HG02798 (cell line): ENCODE measurements around the gene NID1.

Experiments
- ATAC-seq: cut with Tn5 transposase; IDR thresholded peaks from one replicate; pipeline ENCODE4 v1.9.1; 2021; ENCODE audit warnings: mild to moderate bottlenecking; ENCODE audit not compliant: unreplicated experiment, poor library complexity

The NID1 gene

GRCh38 chr1:236035681-236036101 lies 29.2 kb downstream of the NID1 start:
- no peak for ATAC-seq

DNA sequence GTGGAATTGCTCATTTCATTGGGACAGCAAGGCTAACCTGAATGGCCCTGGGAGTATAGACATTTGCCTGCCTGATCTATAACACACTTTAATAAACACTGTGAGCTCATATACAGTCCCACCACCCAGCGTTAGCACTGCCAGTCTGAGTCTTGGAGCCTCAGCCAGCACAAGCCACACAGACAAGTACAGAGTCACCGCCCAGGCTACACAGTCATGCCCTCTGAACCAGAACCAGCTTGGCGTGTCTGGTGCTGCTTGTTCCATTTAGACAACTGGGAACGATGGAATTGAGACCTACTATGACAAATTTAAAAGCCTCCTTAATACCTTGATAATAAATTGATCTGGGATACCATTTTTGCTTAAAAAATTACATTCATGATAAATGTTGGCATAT lies 31.6 kb downstream of the NID1 start:
- ATAC-seq, result no peak

- no peak for ATAC-seq
Observed at GRCh38 chr1:236030534-236030933, 34.4 kb downstream of the NID1 start.

DNA sequence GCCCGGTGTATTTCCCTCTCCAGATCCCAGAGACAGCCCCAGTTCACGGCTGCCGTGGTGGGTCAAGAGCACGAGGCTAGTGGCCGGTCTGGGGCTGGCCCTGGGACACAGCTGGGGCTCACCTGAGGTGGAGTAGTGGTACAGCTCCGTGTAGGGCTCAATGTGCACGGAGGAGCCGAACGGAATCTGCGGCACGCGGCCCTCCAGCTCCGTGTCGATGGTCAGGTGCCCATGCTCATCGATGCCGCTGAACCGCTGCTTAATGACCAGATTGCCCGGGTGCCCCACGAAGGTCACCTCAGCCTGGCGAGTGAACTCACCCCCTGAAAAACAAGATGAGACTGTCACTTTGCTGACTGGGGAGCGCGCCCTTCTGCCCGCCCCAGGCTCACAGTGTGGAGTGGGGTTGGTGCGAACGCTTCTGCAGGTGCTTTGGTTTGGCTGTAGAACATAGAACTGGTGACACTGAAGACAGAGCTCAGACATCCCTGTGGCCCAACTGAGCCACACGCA lies 35.4 kb downstream of the NID1 start:
- ATAC-seq, result no peak

- no peak for ATAC-seq
Observed at GRCh38 chr1:236027104-236027503, 37.8 kb downstream of the NID1 start.

DNA sequence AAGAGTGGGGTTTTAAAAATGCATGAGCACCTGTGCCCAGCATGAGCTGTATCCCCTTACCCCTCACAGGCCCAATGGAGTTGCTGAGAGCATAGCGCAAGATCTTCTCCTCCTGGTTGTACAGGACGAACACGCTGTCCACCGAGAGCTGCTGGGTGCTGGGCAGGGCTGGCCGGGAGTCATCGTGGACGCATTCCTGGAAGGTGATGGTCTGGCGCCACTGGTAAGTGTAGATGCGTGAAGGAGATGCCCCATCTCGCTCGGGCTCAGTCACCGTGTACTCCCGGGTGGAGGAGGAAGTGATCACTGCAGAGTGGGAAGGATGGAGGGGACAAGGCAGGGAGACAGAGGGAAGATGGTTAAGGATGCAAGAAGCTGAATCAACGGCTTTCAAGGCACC lies 39.1 kb downstream of the NID1 start:
- ATAC-seq, result no peak

- ATAC-seq, result no peak
Observed at GRCh38 chr1:236024641-236025040, 40.2 kb downstream of the NID1 start.

- ATAC-seq, result no peak
Observed at GRCh38 chr1:236023926-236024565, 40.8 kb downstream of the NID1 start.

- ATAC-seq, result no peak
Observed at GRCh38 chr1:236021424-236022135, 43.3 kb downstream of the NID1 start.

- ATAC-seq, result no peak
Observed at GRCh38 chr1:236020359-236021219, 44.3 kb downstream of the NID1 start.

DNA sequence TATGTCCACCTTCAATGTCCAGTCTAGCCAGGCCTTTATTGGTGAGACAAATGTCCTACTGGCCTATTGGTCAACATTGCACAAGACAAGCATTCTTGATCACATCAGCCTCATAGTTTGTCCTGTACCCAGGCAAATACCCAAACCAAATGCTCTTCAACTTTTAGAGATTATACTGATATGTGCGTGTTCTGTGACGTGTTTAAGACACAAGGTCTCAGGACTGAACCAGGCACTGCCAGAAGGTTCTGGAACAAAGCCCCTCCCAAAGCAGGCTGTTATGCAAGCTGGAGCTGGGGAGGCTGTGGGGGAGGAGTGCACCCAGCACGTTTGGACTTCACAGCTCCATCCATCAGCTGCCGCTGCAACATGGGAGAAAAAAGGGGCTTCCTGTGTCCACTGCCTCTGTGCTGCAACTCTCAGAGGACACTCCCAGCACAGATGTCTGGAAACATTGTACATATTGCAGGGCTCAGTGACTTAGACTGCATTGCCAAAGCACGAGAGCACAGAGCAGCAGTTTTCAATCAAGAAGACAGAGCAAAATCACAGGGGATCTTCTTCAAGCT lies 45.9 kb downstream of the NID1 start:
- ATAC-seq, result no peak

DNA sequence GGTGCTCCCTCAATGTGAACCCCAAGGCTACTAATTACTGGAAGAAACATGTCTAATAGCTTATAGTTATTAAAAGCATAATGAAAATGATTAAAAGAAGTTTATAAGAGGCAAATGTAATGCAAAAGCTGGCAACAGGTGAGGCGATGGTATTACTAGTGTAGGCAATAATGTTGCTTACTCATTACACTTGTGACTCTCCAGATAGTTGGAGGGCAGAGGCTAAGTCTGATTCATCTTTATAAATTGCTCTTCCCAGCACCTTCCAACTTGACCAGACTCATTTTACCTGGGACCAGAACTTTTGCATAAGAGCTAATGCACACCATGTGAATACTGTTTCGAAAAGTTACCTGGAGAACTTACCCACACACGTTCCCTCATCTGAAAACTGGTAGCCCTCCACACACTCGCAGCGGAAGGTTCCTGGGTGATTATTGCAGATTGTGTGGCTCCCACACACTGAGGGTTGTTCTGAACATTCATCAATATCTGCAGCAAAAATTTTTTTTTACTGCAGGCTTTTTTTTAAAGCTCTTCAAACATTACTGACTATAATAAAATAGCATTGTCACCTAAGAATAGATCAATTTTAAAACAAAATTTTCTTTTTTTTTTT lies 48.0 kb downstream of the NID1 start:
- ATAC-seq, result no peak

DNA sequence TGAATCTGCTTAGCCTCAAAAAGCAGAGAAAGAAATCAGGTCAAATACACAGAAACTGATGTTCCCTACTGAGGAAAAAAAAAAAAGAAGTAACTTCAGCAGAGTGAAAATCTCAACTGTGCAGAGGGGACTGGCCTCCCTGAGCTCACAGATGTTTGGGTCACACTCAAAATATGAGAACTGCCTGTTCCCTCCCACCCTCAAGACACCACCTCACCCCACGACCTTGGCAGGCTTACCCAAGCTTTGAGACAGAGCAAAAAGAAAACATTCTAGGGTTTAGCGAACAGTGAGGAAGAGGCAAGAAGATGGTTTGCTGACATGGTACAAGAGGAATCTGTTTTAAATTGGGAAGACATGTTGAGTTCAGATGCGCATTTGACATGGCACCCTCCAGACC lies 48.8 kb downstream of the NID1 start:
- no peak for ATAC-seq

- ATAC-seq, result no peak
Observed at GRCh38 chr1:236015539-236015938, 49.4 kb downstream of the NID1 start.

DNA sequence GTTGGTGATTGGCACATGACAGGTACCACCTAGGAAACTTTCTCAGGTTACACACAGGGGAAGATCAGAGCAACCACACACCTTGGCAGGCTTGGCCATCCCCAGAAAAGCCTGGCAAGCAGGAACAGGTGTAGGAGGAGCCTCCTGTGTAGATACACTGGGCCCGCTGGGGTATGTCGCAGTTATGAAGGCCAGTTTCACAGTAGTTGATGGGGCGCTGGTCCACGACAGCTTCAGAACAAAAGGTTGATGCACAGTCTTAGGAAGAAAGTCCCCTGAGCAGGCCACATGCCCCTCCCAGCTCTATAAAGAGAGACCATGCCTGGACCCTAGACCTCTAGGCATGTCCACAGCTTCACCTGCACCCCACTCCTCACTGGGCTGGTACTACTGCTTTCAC lies 51.6 kb downstream of the NID1 start:
- no peak for ATAC-seq

DNA sequence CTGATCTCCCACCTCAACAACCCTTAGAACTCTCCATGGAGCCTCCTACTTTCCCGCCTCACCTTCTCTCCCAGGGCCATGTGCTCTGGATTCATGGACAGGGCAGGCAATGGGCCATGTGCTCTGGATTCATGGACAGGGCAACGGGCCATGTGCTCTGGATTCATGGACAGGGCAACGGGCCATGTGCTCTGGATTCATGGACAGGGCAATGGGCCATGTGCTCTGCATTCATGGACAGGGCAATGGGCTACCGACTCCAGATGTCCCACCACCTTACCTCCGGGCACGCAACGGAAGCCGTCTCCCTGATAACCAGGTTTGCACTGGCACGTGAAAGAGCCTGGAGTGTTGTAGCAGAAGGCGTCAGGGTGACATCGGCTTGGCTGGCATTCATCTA lies 53.2 kb downstream of the NID1 start:
- ATAC-seq, result no peak

- ATAC-seq, result no peak
Observed at GRCh38 chr1:236010443-236010842, 54.4 kb downstream of the NID1 start.

DNA sequence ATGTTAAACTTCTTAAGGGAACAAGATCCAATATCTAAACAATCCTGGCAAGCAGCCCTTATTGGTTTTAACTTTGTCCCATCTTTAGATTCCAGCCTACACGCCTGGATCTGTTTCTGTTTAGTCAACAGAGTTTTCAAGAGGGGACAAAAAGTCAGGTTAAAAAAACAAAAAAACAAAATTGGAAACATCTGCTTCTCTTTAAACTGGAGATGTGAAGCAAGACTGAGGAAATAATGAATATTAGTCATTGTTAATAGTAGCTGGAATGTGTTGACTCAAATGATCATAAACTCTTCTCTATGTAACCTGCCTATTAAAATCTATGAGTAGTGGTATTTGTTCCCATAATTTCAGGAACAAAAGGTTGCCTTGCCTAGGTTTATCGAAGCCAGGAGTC lies 55.0 kb downstream of the NID1 start:
- no peak for ATAC-seq

- ATAC-seq, result no peak
Observed at GRCh38 chr1:236009191-236009590, 55.7 kb downstream of the NID1 start.

DNA sequence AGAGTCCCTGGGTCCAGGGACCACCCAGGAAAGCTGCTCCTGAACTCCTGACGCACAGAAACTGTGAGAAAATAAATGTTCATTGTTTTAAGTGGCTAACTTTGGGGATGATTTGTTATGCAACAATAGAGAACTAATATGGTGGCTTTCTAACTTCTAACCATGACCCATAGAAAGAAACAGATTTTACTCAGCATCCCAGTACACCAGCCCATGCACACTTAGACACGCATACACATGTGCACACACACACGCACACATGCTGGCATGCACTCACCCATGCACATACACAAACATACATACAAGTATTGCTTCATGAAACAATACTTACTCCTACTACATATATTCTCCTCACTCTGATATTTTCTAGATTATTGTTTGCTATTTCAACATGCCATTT lies 57.1 kb downstream of the NID1 start:
- no peak for ATAC-seq
